Mesenchymal stem cell (in vitro differentiated cells and primary cell): ENCODE measurements around the gene GALNT2.

Experiments
- DNase-seq: peaks from one replicate; pipeline ENCODE4 v3.0.0-alpha.2; 2013
- H2AFZ ChIP-seq: one replicate; pipeline ENCODE4 v1.6.1; 2013; ENCODE audit warnings: low read depth, mild to moderate bottlenecking, control low read depth, inconsistent platforms, low read length, moderate library complexity
- H2AK5ac ChIP-seq: 2 replicates; pipeline ENCODE4 v1.6.1; 2013; ENCODE audit warnings: low read length, moderate library complexity, mild to moderate bottlenecking, inconsistent platforms; ENCODE audit not compliant: severe bottlenecking
- H2BK120ac ChIP-seq: one replicate; pipeline ENCODE4 v1.6.1; 2013; ENCODE audit warnings: low read depth, mild to moderate bottlenecking, inconsistent platforms, low read length, moderate library complexity
- H2BK12ac ChIP-seq, 2 experiments: one replicate each; pipeline ENCODE4 v1.6.1; 2013; ENCODE audit warnings: inconsistent platforms in 2 of 2, low read length in 2 of 2, mild to moderate bottlenecking in 2 of 2, moderate library complexity in 2 of 2, control low read depth in 1 of 2
- H2BK15ac ChIP-seq: one replicate; pipeline ENCODE4 v1.6.1; 2013; ENCODE audit warnings: mild to moderate bottlenecking, low read depth, inconsistent platforms; ENCODE audit not compliant: poor library complexity, severe bottlenecking
- H2BK5ac ChIP-seq: 2 replicates; pipeline ENCODE4 v1.6.1; 2013; ENCODE audit warnings: low read depth, mild to moderate bottlenecking, low read length, control low read depth, inconsistent platforms; ENCODE audit not compliant: poor library complexity, severe bottlenecking
- H3K14ac ChIP-seq, 2 experiments: one replicate each; pipeline ENCODE4 v1.6.1; 2013; ENCODE audit warnings: inconsistent platforms in 2 of 2, low read length in 2 of 2, control low read depth in 1 of 2, mild to moderate bottlenecking in 1 of 2, moderate library complexity in 1 of 2
- H3K18ac ChIP-seq, 2 experiments: one replicate each; pipeline ENCODE4 v1.6.1; 2013; ENCODE audit warnings: inconsistent platforms in 2 of 2, low read length in 2 of 2, control low read depth in 1 of 2, low read depth in 1 of 2, mild to moderate bottlenecking in 1 of 2
- H3K23ac ChIP-seq, 2 experiments: one replicate each; pipeline ENCODE4 v1.6.1; 2013; ENCODE audit warnings: inconsistent platforms in 2 of 2, low read length in 2 of 2, mild to moderate bottlenecking in 2 of 2, moderate library complexity in 2 of 2, control low read depth in 1 of 2
- H3K27ac ChIP-seq: 2 replicates; pipeline ENCODE4 v1.5.1; 2013; ENCODE audit warnings: mild to moderate bottlenecking, moderate library complexity, low read length, control low read depth, inconsistent platforms; ENCODE audit not compliant: poor library complexity, severe bottlenecking
- H3K27me3 ChIP-seq, 2 experiments: 2 replicates each; pipeline versions ENCODE4 v1.6.1 to v1.7.0; 2013; ENCODE audit warnings: low read length in 2 of 2, mild to moderate bottlenecking in 2 of 2, moderate library complexity in 2 of 2, control low read depth in 1 of 2, inconsistent platforms in 1 of 2; ENCODE audit not compliant: control insufficient read depth in 1 of 2, insufficient read depth in 1 of 2
- H3K36me3 ChIP-seq, 2 experiments: 2 replicates each; pipeline versions ENCODE4 v1.6.1 to v1.7.0; 2013; ENCODE audit warnings: low read length in 2 of 2, control low read depth in 1 of 2, inconsistent platforms in 1 of 2, low read depth in 1 of 2, mild to moderate bottlenecking in 1 of 2; ENCODE audit not compliant: insufficient read depth in 2 of 2, control insufficient read depth in 1 of 2
- H3K4ac ChIP-seq, 2 experiments: one replicate each; pipeline ENCODE4 v1.6.1; 2013; ENCODE audit warnings: inconsistent platforms in 2 of 2, low read length in 2 of 2, mild to moderate bottlenecking in 2 of 2, moderate library complexity in 2 of 2, control low read depth in 1 of 2, low read depth in 1 of 2
- H3K4me1 ChIP-seq: 2 replicates; pipeline ENCODE4 v1.6.1; 2013; ENCODE audit warnings: low read depth, low read length, control low read depth; ENCODE audit not compliant: control insufficient read depth, insufficient read depth
- H3K4me2 ChIP-seq: 2 replicates; pipeline ENCODE4 v1.6.1; 2013; ENCODE audit warnings: low read length, mild to moderate bottlenecking, inconsistent platforms; ENCODE audit not compliant: poor library complexity, severe bottlenecking
- H3K4me3 ChIP-seq, 2 experiments: 2 replicates each; pipeline versions ENCODE4 v1.5.1 to v1.7.0; 2013; ENCODE audit warnings: low read length in 2 of 2, mild to moderate bottlenecking in 2 of 2, control low read depth in 1 of 2, low read depth in 1 of 2; ENCODE audit not compliant: insufficient read depth in 1 of 2
- H3K79me1 ChIP-seq: replicated peaks from 2 replicates; pipeline ENCODE4 v1.6.1; 2013; ENCODE audit warnings: mild to moderate bottlenecking, control low read depth, low read length, inconsistent platforms; ENCODE audit not compliant: poor library complexity, severe bottlenecking
- H3K9ac ChIP-seq: 2 replicates; pipeline ENCODE4 v1.7.0; 2013; ENCODE audit warnings: mild to moderate bottlenecking, low read length, moderate library complexity
- H3K9me3 ChIP-seq: 2 replicates; pipeline ENCODE4 v1.7.0; 2013; ENCODE audit warnings: mild to moderate bottlenecking, low read length; ENCODE audit not compliant: control insufficient read depth
- H4K8ac ChIP-seq: one replicate; pipeline ENCODE4 v1.6.1; 2013; ENCODE audit warnings: inconsistent platforms, mild to moderate bottlenecking, low read length, moderate library complexity
- H4K91ac ChIP-seq: one replicate; pipeline ENCODE4 v1.6.1; 2013; ENCODE audit warnings: mild to moderate bottlenecking, low read length, inconsistent platforms
- WGBS: methylation state at CpG from one replicate; pipeline ENCODE4 v1.1.7; 2013; ENCODE audit warnings: mixed read lengths; 5-methylcytosine and 5-hydroxymethylcytosine counted together

The GALNT2 gene

DNA sequence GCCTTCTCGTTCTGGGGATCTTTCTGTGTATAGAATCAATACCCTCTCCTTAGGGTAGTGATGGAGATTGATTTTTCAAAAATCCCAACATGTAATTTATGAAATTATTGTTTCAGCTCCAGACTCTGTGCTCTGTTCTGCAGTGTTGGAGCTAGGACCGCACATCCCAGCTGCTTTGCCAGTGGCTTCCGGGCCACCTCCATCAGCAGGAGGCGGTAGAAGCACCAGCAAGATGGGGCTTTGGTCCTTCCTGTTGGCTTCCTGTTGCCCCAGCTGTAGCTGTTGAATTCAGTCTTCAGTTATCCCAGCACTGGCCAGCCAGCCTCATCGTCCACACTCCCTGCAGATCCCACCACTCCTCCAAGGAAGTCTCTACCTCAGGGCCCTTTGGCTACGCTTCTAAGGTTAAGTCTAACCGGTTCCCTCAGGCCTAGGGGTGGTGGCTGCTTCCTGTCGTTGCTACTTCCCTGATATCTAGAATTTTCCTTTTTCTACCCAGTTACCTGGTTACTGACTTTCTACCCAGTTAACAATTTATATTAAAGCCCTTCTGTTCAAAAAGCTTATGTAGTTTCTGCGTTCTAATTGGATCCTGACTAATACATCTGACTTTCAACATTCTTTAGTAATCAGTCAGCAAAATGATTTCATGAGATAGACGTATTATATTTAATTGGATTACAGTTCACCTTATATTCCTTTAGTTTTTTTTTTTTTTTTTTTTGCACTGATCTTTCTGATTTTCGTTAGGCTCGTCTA, 24.6 kb downstream of the GALNT2 start:
- no peak overlapping the region for H4K91ac ChIP-seq
- peak overlapping the region in 1 of 2 experiments; percentile 11 for H2BK12ac ChIP-seq
- peaks cover 25% of the 10 kb centered on the region for H3K79me1 ChIP-seq
- H3K4me2 ChIP-seq = no peak overlapping the region
- DNase-seq = no peak
- no peaks in the 10 kb centered on the region for H3K27me3 ChIP-seq
- no peaks in the 10 kb centered on the region for H3K9me3 ChIP-seq
- H3K4me3 ChIP-seq = no peak overlapping the region
- no peak overlapping the region for H2BK120ac ChIP-seq
- H3K9ac ChIP-seq = no peak overlapping the region
- peaks cover 21% of the 10 kb centered on the region for H3K4me1 ChIP-seq
- H2BK15ac ChIP-seq = no peak overlapping the region
- WGBS = 97% methylated on average over 7 of the region's 12 CpGs
- peak overlapping the region in 1 of 2 experiments; percentile 54 for H3K18ac ChIP-seq
- H2BK5ac ChIP-seq = no peak overlapping the region
- H3K14ac ChIP-seq = no peak overlapping the region
- H3K23ac ChIP-seq = no peak overlapping the region
- H2AK5ac ChIP-seq = peak overlapping the region; percentile 13
- H3K36me3 ChIP-seq = peaks cover 15 to 30% of the 10 kb centered on the region in 2 experiments
- H3K27ac ChIP-seq = no peak overlapping the region
- no peak overlapping the region for H4K8ac ChIP-seq
- no peak overlapping the region for H2AFZ ChIP-seq
- H3K4ac ChIP-seq = peak overlapping the region in 1 of 2 experiments; percentile 14

DNA sequence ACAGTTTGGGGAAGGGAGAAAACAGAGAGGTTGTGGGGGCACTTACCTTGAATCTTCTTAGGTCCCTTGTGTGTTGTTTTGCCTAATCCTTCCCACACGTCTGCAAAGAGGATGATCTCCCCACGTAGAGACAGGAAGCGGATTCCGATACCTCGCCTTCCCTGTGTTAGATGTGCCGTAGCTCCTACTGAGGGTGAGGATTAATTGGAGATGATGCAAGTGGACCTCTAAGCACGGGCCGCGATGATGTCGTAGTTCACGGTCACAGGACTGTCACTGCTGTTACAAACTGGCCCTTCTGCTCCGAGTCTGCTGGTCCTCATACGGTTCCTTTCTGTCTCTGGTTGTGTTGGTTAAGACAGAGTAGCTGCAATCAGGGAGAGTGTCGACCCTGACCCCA, 27.7 kb downstream of the GALNT2 start:
- H3K4me2 ChIP-seq = no peak overlapping the region
- H3K4ac ChIP-seq = no peak overlapping the region
- no peak overlapping the region for H3K4me3 ChIP-seq
- no peak for DNase-seq
- no peak overlapping the region for H2BK5ac ChIP-seq
- peak overlapping the region in 1 of 2 experiments; percentile 28 for H2BK12ac ChIP-seq
- H4K91ac ChIP-seq = peak overlapping the region; percentile 88
- no peak overlapping the region for H3K9ac ChIP-seq
- no peak overlapping the region for H2BK120ac ChIP-seq
- H3K27me3 ChIP-seq = no peaks in the 10 kb centered on the region
- peak overlapping the region in 1 of 2 experiments; percentile 4 for H3K14ac ChIP-seq
- H3K36me3 ChIP-seq = peaks cover 18 to 33% of the 10 kb centered on the region in 2 experiments
- H3K18ac ChIP-seq = no peak overlapping the region
- 98% methylated on average over 14 of the region's 14 CpGs for WGBS
- H2BK15ac ChIP-seq = no peak overlapping the region
- peaks cover 11% of the 10 kb centered on the region for H3K4me1 ChIP-seq
- no peak overlapping the region for H3K23ac ChIP-seq
- H4K8ac ChIP-seq = no peak overlapping the region
- no peak overlapping the region for H3K27ac ChIP-seq
- H2AFZ ChIP-seq = no peak overlapping the region
- H3K79me1 ChIP-seq = peaks cover 32% of the 10 kb centered on the region
- no peaks in the 10 kb centered on the region for H3K9me3 ChIP-seq
- H2AK5ac ChIP-seq = peak overlapping the region; percentile 30

DNA sequence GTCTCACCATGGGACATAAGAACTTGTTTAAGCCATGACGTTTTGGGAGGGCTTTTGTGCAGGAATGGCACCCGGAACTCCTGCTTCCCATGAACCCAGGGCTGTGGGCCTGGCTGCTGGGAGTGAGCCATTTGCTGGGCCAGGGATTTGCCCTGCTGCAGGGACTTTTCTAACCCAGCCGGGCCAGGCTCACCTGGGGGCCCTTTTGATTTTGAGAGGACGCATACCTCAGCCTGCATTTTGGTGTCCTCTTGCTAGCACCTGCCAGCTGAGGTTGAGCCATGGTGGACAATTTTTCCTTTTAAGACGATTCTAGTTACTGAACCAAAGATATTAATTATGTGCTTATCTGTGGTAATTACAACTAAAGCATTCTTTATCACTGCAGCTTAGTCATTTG, 28.9 kb downstream of the GALNT2 start:
- no peak for DNase-seq
- 88% methylated on average over 3 of the region's 5 CpGs for WGBS
- H3K23ac ChIP-seq = peak overlapping the region in 1 of 2 experiments; percentile 34
- H3K4me1 ChIP-seq = peaks cover 8% of the 10 kb centered on the region
- H3K79me1 ChIP-seq = peaks cover 35% of the 10 kb centered on the region
- no peak overlapping the region for H2BK5ac ChIP-seq
- no peak overlapping the region for H3K4me2 ChIP-seq
- H3K4ac ChIP-seq = no peak overlapping the region
- H3K14ac ChIP-seq = peak overlapping the region in 1 of 2 experiments; percentile 55
- H2BK12ac ChIP-seq = peak overlapping the region; percentile 7 to 39
- H2AFZ ChIP-seq = no peak overlapping the region
- no peak overlapping the region for H4K8ac ChIP-seq
- no peak overlapping the region for H4K91ac ChIP-seq
- no peak overlapping the region for H3K18ac ChIP-seq
- no peaks in the 10 kb centered on the region for H3K27me3 ChIP-seq
- no peak overlapping the region for H3K4me3 ChIP-seq
- no peaks in the 10 kb centered on the region for H3K9me3 ChIP-seq
- H3K36me3 ChIP-seq = peaks cover 18 to 29% of the 10 kb centered on the region in 2 experiments
- peak overlapping the region; percentile 22 for H2AK5ac ChIP-seq
- peak overlapping the region; percentile 76 for H2BK15ac ChIP-seq
- no peak overlapping the region for H3K27ac ChIP-seq
- no peak overlapping the region for H3K9ac ChIP-seq
- H2BK120ac ChIP-seq = no peak overlapping the region

DNA sequence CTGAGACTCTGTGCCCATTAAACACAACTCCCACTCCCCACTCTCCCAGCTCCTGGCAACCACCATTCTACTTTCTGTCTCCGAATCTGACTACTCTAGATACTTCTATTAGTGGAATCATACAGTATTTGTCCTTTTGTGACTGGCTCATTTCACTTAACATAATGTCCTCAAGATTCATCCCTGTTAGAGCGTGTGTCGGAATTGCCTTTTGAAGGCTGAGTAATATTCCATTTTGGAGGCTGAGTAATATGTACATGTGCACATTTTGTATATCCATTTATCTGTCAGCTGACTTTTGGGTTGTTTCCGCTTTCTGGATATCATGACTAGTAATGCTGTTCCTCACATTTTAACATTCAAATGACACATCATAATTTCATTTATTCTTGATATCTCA, 30.3 kb downstream of the GALNT2 start:
- Histone ChIP-seq H3K18ac (no peak overlapping the region), H3K4ac (no peak overlapping the region), H3K79me1 (peaks cover 34% of the 10 kb centered on the region), H3K27me3 (no peaks in the 10 kb centered on the region), H2BK5ac (no peak overlapping the region), H3K27ac (no peak overlapping the region), H3K14ac (no peak overlapping the region), H2BK15ac (no peak overlapping the region), H3K4me2 (no peak overlapping the region), H2BK120ac (no peak overlapping the region), H2AFZ (no peak overlapping the region), H3K23ac (no peak overlapping the region), H4K8ac (no peak overlapping the region), H4K91ac (no peak overlapping the region), H3K9ac (no peak overlapping the region), H3K4me3 (no peak overlapping the region), H3K36me3 (peaks cover 14 to 23% of the 10 kb centered on the region in 2 experiments), H3K4me1 (peaks cover 8% of the 10 kb centered on the region), H2AK5ac (no peak overlapping the region), H3K9me3 (no peaks in the 10 kb centered on the region), H2BK12ac (no peak overlapping the region)
- 96% methylated on average over 4 of the region's 4 CpGs for WGBS
- no peak for DNase-seq
